H1 (cell line): ENCODE measurements around the gene ASF1B. TPM values are rescaled to one million over a fixed set of nuclear protein-coding genes. Genes with fewer than 3 reads are reported as not detected.

Experiments
- CTCF ChIA-PET: fragments of 300-600 bp; sonication (Branson Sonifier 250); formaldehyde crosslinking; loops from one replicate; lab custom pipeline; 2021; ENCODE audit not compliant: partially characterized antibody; lab: Charles Lee
- POLR2A ChIA-PET: fragments of 300-600 bp; sonication (Branson Sonifier 250); formaldehyde crosslinking; loops from one replicate; lab custom pipeline; 2021; ENCODE audit warnings: inconsistent platforms; ENCODE audit not compliant: partially characterized antibody; lab: Charles Lee
- DNase-seq, 2 experiments: peaks; one replicate each; pipeline versions ENCODE4 v3.0.0 to v3.0.0-alpha.2; 2010 to 2022; ENCODE audit warnings: low spot score in 2 of 2, low read depth in 1 of 2, mixed read lengths in 1 of 2
- FAIRE-seq: peaks from 2 replicates; lab custom pipeline; 2011; peaks lifted over from hg19 to GRCh38; lab: Jason Lieb, UNC
- H2AFZ ChIP-seq: 2 replicates; pipeline ENCODE4 v1.8.1; 2012; ENCODE audit warnings: low read length, inconsistent platforms
- H2AK5ac ChIP-seq: 2 replicates; pipeline ENCODE4 v1.6.1; 2013; ENCODE audit warnings: low read depth, low read length
- H2BK120ac ChIP-seq: replicated peaks from 2 replicates; pipeline ENCODE3; 2013; ENCODE audit warnings: low read depth, low read length, inconsistent platforms
- H2BK12ac ChIP-seq: 2 replicates; pipeline ENCODE4 v1.6.1; 2013; ENCODE audit warnings: low read depth, low read length
- H2BK15ac ChIP-seq: 2 replicates; pipeline ENCODE4 v1.6.1; 2013; ENCODE audit warnings: low read length
- H2BK20ac ChIP-seq: 2 replicates; pipeline ENCODE4 v1.6.1; 2013; ENCODE audit warnings: low read length
- H2BK5ac ChIP-seq: 2 replicates; pipeline ENCODE4 v1.6.1; 2013; ENCODE audit warnings: low read depth, low read length
- H3K14ac ChIP-seq: 2 replicates; pipeline ENCODE4 v1.6.1; 2013; ENCODE audit warnings: inconsistent platforms; ENCODE audit not compliant: insufficient read length
- H3K18ac ChIP-seq: 2 replicates; pipeline ENCODE4 v1.6.1; 2013; ENCODE audit warnings: low read length; ENCODE audit errors: extremely low read depth
- H3K23ac ChIP-seq: 2 replicates; pipeline ENCODE4 v1.6.1; 2013; ENCODE audit warnings: inconsistent platforms; ENCODE audit not compliant: insufficient read length
- H3K23me2 ChIP-seq: 2 replicates; pipeline ENCODE4 v1.6.1; 2013; ENCODE audit warnings: low read depth, low read length
- H3K27ac ChIP-seq: 2 replicates; pipeline ENCODE4 v1.6.1; 2011; ENCODE audit warnings: low read depth, low read length, inconsistent platforms
- H3K27me3 ChIP-seq, 4 experiments: replicated peaks in 1 of 4; 1 replicate in 1 of 4; 2 replicates in 3 of 4; pipeline versions ENCODE4 v1.6.1 to v1.8.1; 2011 to 2013; ENCODE audit warnings: low read length in 3 of 4, mild to moderate bottlenecking in 3 of 4, inconsistent platforms in 2 of 4, mixed read lengths in 2 of 4, moderate library complexity in 1 of 4; ENCODE audit not compliant: control insufficient read depth in 3 of 4, insufficient read depth in 3 of 4; ENCODE audit errors: extremely low read depth in 1 of 4
- H3K36me3 ChIP-seq, 4 experiments: 2 replicates each; pipeline versions ENCODE4 v1.6.1 to v1.8.1; 2011 to 2013; ENCODE audit warnings: mild to moderate bottlenecking in 4 of 4, low read length in 3 of 4, moderate library complexity in 2 of 4, control low read depth in 1 of 4, inconsistent platforms in 1 of 4; ENCODE audit not compliant: insufficient read depth in 4 of 4, control insufficient read depth in 2 of 4
- H3K4ac ChIP-seq: replicated peaks from 2 replicates; pipeline ENCODE3; 2013; ENCODE audit warnings: low read length, low read depth, mixed read lengths, inconsistent platforms; ENCODE audit not compliant: insufficient read length
- H3K4me1 ChIP-seq, 4 experiments: replicated peaks in 1 of 4; 1 replicate in 1 of 4; 2 replicates in 3 of 4; pipeline versions ENCODE4 v1.6.1 to v1.8.1; 2011 to 2013; ENCODE audit warnings: low read length in 3 of 4, inconsistent platforms in 2 of 4, mixed read lengths in 1 of 4; ENCODE audit not compliant: insufficient read depth in 4 of 4, control insufficient read depth in 3 of 4
- H3K4me2 ChIP-seq, 2 experiments: 2 replicates each; pipeline versions ENCODE4 v1.6.1 to v1.8.1; 2011 to 2013; ENCODE audit warnings: low read depth in 2 of 2, low read length in 2 of 2, control low read depth in 1 of 2, inconsistent platforms in 1 of 2, mild to moderate bottlenecking in 1 of 2; ENCODE audit not compliant: insufficient read depth in 1 of 2
- H3K4me3 ChIP-seq, 4 experiments: fragments of 200-600, 300-600 bp in 1 of 4; sonication (generic), shearing (Covaris generic), sonication (Bioruptor Twin) in 1 of 4; 2 replicates each; pipeline versions ENCODE4 v1.5.1 to v1.8.1; 2011 to 2016; ENCODE audit warnings: low read length in 4 of 4, low read depth in 3 of 4, control low read depth in 2 of 4, inconsistent platforms in 2 of 4, mild to moderate bottlenecking in 2 of 4, mixed read lengths in 1 of 4, moderate library complexity in 1 of 4; ENCODE audit not compliant: insufficient read depth in 2 of 4; ENCODE audit errors: extremely low read depth in 1 of 4
- H3K56ac ChIP-seq: replicated peaks from 2 replicates; pipeline ENCODE3; 2013; ENCODE audit warnings: low read depth, mild to moderate bottlenecking, mixed read lengths, low read length, inconsistent platforms; ENCODE audit not compliant: insufficient read length
- H3K79me1 ChIP-seq: 2 replicates; pipeline ENCODE4 v1.6.1; 2013; ENCODE audit warnings: low read depth, low read length, control low read depth
- H3K79me2 ChIP-seq, 2 experiments: 2 replicates each; pipeline versions ENCODE4 v1.6.1 to v1.8.1; 2012 to 2013; ENCODE audit warnings: low read length in 2 of 2, mild to moderate bottlenecking in 2 of 2, inconsistent platforms in 1 of 2; ENCODE audit not compliant: insufficient read depth in 2 of 2, control insufficient read depth in 1 of 2
- H3K9ac ChIP-seq, 4 experiments: replicated peaks in 1 of 4; 1 replicate in 1 of 4; 2 replicates in 3 of 4; pipeline versions ENCODE4 v1.6.1 to v1.8.1; 2011 to 2013; ENCODE audit warnings: low read depth in 3 of 4, low read length in 3 of 4, control low read depth in 2 of 4, mild to moderate bottlenecking in 2 of 4, moderate library complexity in 2 of 4, inconsistent platforms in 1 of 4; ENCODE audit errors: extremely low read depth in 1 of 4
- H3K9me3 ChIP-seq, 2 experiments: 2 replicates each; pipeline versions ENCODE4 v1.6.1 to v1.8.1; 2012 to 2013; ENCODE audit warnings: mild to moderate bottlenecking in 2 of 2, moderate library complexity in 2 of 2, control low read depth in 1 of 2, inconsistent platforms in 1 of 2, low read depth in 1 of 2, low read length in 1 of 2, mixed read lengths in 1 of 2; ENCODE audit not compliant: insufficient read depth in 2 of 2
- H4K20me1 ChIP-seq, 2 experiments: replicated peaks in 1 of 2; 2 replicates each; pipeline versions ENCODE3 to v1.8.1; 2011 to 2013; ENCODE audit warnings: inconsistent platforms in 2 of 2, low read length in 2 of 2, mild to moderate bottlenecking in 1 of 2; ENCODE audit not compliant: insufficient read depth in 2 of 2, control insufficient read depth in 1 of 2
- H4K5ac ChIP-seq: 2 replicates; pipeline ENCODE4 v1.6.1; 2013; ENCODE audit warnings: low read length, low read depth, mixed read lengths, inconsistent platforms; ENCODE audit not compliant: insufficient read length
- H4K8ac ChIP-seq: 2 replicates; pipeline ENCODE4 v1.8.0; 2013; ENCODE audit warnings: mild to moderate bottlenecking, moderate library complexity, low read length, inconsistent platforms; ENCODE audit not compliant: insufficient read depth; ENCODE audit errors: extremely low read depth
- H4K91ac ChIP-seq: replicated peaks from 2 replicates; pipeline ENCODE3; 2013; ENCODE audit warnings: low read length, mixed read lengths, inconsistent platforms; ENCODE audit not compliant: insufficient read length
- E2F6 ChIP-seq: IDR thresholded peaks from 2 replicates; pipeline ENCODE4 v1.6.1; 2012; ENCODE audit warnings: inconsistent platforms
- HDAC2 ChIP-seq, 2 experiments: fragments of 300-600 bp in 1 of 2; sonication (generic) in 1 of 2; IDR thresholded peaks; 2 replicates each; pipeline ENCODE4 v1.6.1; 2011 to 2012; ENCODE audit warnings: low read depth in 2 of 2, low read length in 2 of 2, mild to moderate bottlenecking in 2 of 2, moderate library complexity in 2 of 2, borderline replicate concordance in 1 of 2, inconsistent platforms in 1 of 2
- JUND ChIP-seq: IDR thresholded peaks from 2 replicates; pipeline ENCODE4 v1.6.1; 2011; ENCODE audit warnings: mild to moderate bottlenecking, improper control_type of control experiment, low read length
- KDM1A ChIP-seq: fragments of 200-600, 300-600 bp; sonication (generic); IDR thresholded peaks from 2 replicates; pipeline ENCODE4 v1.7.1; 2016; ENCODE audit warnings: mild to moderate bottlenecking, low read length, borderline replicate concordance
- MAX ChIP-seq: IDR thresholded peaks from 2 replicates; pipeline ENCODE4 v1.6.1; 2012; ENCODE audit warnings: inconsistent platforms
- NRF1 ChIP-seq: IDR thresholded peaks from 2 replicates; pipeline ENCODE4 v1.6.1; 2011; ENCODE audit warnings: mild to moderate bottlenecking, low read depth, low read length, improper control_type of control experiment
- RFX5 ChIP-seq: IDR thresholded peaks from 2 replicates; pipeline ENCODE4 v1.6.1; 2011; ENCODE audit warnings: low read depth, low read length, improper control_type of control experiment, borderline replicate concordance
- SAP30 ChIP-seq: fragments of 300-600 bp; sonication (generic); IDR thresholded peaks from 2 replicates; pipeline ENCODE4 v1.7.1; 2012; ENCODE audit warnings: low read length, moderate library complexity, mild to moderate bottlenecking, inconsistent platforms; ENCODE audit not compliant: insufficient read depth, insufficient replicate concordance
- SIN3A ChIP-seq, 2 experiments: IDR thresholded peaks in 1 of 2; conservative IDR thresholded peaks in 1 of 2; 2 replicates each; pipeline ENCODE4 v1.6.1; 2011 to 2012; ENCODE audit warnings: low read length in 2 of 2, improper control_type of control experiment in 1 of 2, low read depth in 1 of 2, mild to moderate bottlenecking in 1 of 2
- SP4 ChIP-seq: IDR thresholded peaks from 2 replicates; pipeline ENCODE4 v1.6.1; 2012; ENCODE audit warnings: low read length, inconsistent platforms
- TBP ChIP-seq: IDR thresholded peaks from 2 replicates; pipeline ENCODE4 v1.6.1; 2011; ENCODE audit warnings: low read depth, low read length, improper control_type of control experiment
- WGBS, 2 experiments: shearing (Covaris generic) in 1 of 2; methylation state at CpG; one replicate each; pipeline versions ENCODE4 v1.1.6 to v1.1.7; 2013 to 2015; ENCODE audit warnings: low lambda C conversion rate in 2 of 2, mixed read lengths in 2 of 2, inconsistent platforms in 1 of 2, low coverage in 1 of 2, missing lambda C conversion rate in 1 of 2; ENCODE audit not compliant: insufficient replicate concordance in 2 of 2, insufficient coverage in 1 of 2, insufficient read length in 1 of 2; ENCODE audit errors: extremely low coverage in 1 of 2, missing lambda C conversion rate in 1 of 2; 5-methylcytosine and 5-hydroxymethylcytosine counted together
- polyA plus RNA-seq, 7 experiments: library from polyadenylated mRNA; depleted of rRNA in 3 of 7; stranded (reverse) in 5 of 7; unstranded in 2 of 7; fragments of >200 nt in 5 of 7; fragments of 200-250 nt in 2 of 7; gene quantifications; 1 replicate in 5 of 7; 2 replicates in 1 of 7; 4 replicates in 1 of 7; pipeline versions ENCODE4 v1.2.1 to v1.2.3, GENCODE V29; 2011 to 2013; ENCODE audit warnings: missing spikeins in 2 of 7, mixed read lengths in 2 of 7
- total RNA-seq: library from RNA; stranded (reverse); fragmentation: NEBNext Ultra II Directional; extraction: Animal tissue kit (Norgen Biotek cat#: 25700); gene quantifications from 2 replicates; pipeline ENCODE4 v1.2.1, GENCODE V29; 2021

ASF1B gene
- total and polyA plus RNA-seq, 2 of the 8 experiments (the other 6 are each of a cell fraction or from before 2014, with no cell fraction given) = 32.6 to 59.2 TPM

- Histone ChIP-seq H4K20me1 (peaks cover 2 to 12% of the 10 kb centered on the region in 2 experiments), H2BK5ac (no peak overlapping the region), H4K8ac (no peak overlapping the region), H3K18ac (no peak overlapping the region), H2AFZ (no peak overlapping the region), H3K23ac (no peak overlapping the region), H3K4me3 (no peak overlapping the region), H4K91ac (no peak overlapping the region), H3K4me1 (peaks cover 0 to 7% (median 4%) of the 10 kb centered on the region in 4 experiments; a peak in 3 of 7 replicates), H3K27me3 (no peaks in the 10 kb centered on the region), H3K36me3 (peaks cover 18 to 59% (median 37%) of the 10 kb centered on the region in 4 experiments; a peak in 6 of 8 replicates), H3K9me3 (no peaks in the 10 kb centered on the region), H4K5ac (no peak overlapping the region), H2AK5ac (no peak overlapping the region), H3K14ac (no peak overlapping the region), H3K79me1 (0 out of 2 replicates have a peak, but pooled peaks cover 4% of the 10 kb centered on the region), H2BK120ac (no peak overlapping the region), H3K27ac (no peak overlapping the region), H2BK20ac (no peak overlapping the region), H2BK12ac (no peak overlapping the region), H2BK15ac (no peak overlapping the region), H3K4ac (no peak overlapping the region), H3K79me2 (no peaks in the 10 kb centered on the region), H3K9ac (no peak overlapping the region)
- POLR2A ChIA-PET = interaction anchor here (0.6 to 3.6 kb wide), 5 partner anchors 11 to 192 kb away, joined by 3 to 20 read pairs (median 3); no protein-coding TSS in a partner anchor
- DNase-seq (no peak), FAIRE-seq (no peak)
- 94% methylated on average over 12 of the region's 12 CpGs; no CpG with 5 or more reads in 1 of the 2 experiments for WGBS, 2 experiments
- TF ChIP-seq SIN3A (conservative IDR thresholded peaks at IDR 0.05 in 1 of 2, IDR thresholded peaks at IDR 0.05 in 1 of 2; ENCODE audit: low read depth in 1 of 2, low read length in 2 of 2) (no peak), TBP (no peak), JUND (no peak), SAP30 (no peak), SP4 (no peak), HDAC2 (IDR thresholded peaks at IDR 0.05; ENCODE audit: borderline replicate concordance in 1 of 2, low read depth in 2 of 2, low read length in 2 of 2) (no peak), KDM1A (no peak), NRF1 (no peak), RFX5 (no peak), E2F6 (no peak), MAX (no peak)
- TF ChIP-seq, all 59 proteins: peak for 0
- CTCF ChIA-PET = interaction anchor here (0.6 to 1.7 kb wide), 6 partner anchors 15 to 32 kb away, joined by 3 to 4 read pairs (median 4); partner anchors contain the start of gene ASF1B
- H3K56ac ChIP-seq = no peak overlapping the region
- no peak overlapping the region for H3K4me2 ChIP-seq
- peaks cover under 1% of the 10 kb centered on the region; the same call in 1 of the 2 replicates for H3K23me2 ChIP-seq
Observed at GRCh38 chr19:14168993-14169392, 32.6 kb upstream of the ASF1B start.
